GM12878 (cell line): ENCODE measurements around the gene AFAP1.

Experiments used
- BACH1 ChIP-seq: fragments of 450-650 bp; IDR thresholded peaks from 2 replicates; pipeline ENCODE4 v1.6.1; 2017; ENCODE audit warnings: mild to moderate bottlenecking, borderline replicate concordance
- EZH2 ChIP-seq: IDR thresholded peaks from 2 replicates; pipeline ENCODE4 v1.6.1; 2012; ENCODE audit warnings: low read depth, mild to moderate bottlenecking, control low read depth, inconsistent platforms, low read length, borderline replicate concordance; ENCODE audit not compliant: control insufficient read depth
- GABPA ChIP-seq: IDR thresholded peaks from 2 replicates; pipeline ENCODE4 v1.6.1; 2014; ENCODE audit warnings: antibody characterized with exemption, low read depth, mild to moderate bottlenecking, inconsistent platforms
- HDAC2 ChIP-seq: fragments of 200-600 bp; sonication (generic); IDR thresholded peaks from 2 replicates; pipeline ENCODE4 v1.6.1; 2017
- MEF2B ChIP-seq: fragments of 450-650 bp; IDR thresholded peaks from 2 replicates; pipeline ENCODE4 v1.6.1; 2018; ENCODE audit warnings: mild to moderate bottlenecking, moderate library complexity; ENCODE audit not compliant: partially characterized antibody, poor library complexity, severe bottlenecking
- POLR2A ChIP-seq: IDR thresholded peaks from 2 replicates; pipeline ENCODE4 v1.6.1; 2011; ENCODE audit warnings: low read depth, mild to moderate bottlenecking, low read length
- RAD21 ChIP-seq: IDR thresholded peaks from 2 replicates; pipeline ENCODE4 v1.6.1; 2011; ENCODE audit warnings: mild to moderate bottlenecking, low read depth, low read length, moderate library complexity; ENCODE audit not compliant: insufficient read depth
- SREBF2 ChIP-seq: IDR thresholded peaks from 2 replicates; pipeline ENCODE4 v1.6.1; 2012; ENCODE audit warnings: mild to moderate bottlenecking, low read length
- STAT3 ChIP-seq: IDR thresholded peaks from 2 replicates; pipeline ENCODE4 v1.6.1; 2011; ENCODE audit warnings: low read depth, low read length, improper control_type of control experiment
- TF ChIP-seq, protein P1 (sequence below), 3 experiments: IDR thresholded peaks in 2 of 3; conservative IDR thresholded peaks in 1 of 3; 2 replicates each; pipeline ENCODE4 v1.5.1; 2011; ENCODE audit warnings: low read depth in 3 of 3, low read length in 3 of 3, mild to moderate bottlenecking in 3 of 3, control low read depth in 2 of 3, moderate library complexity in 2 of 3, inconsistent platforms in 1 of 3, mixed read lengths in 1 of 3; ENCODE audit not compliant: control insufficient read depth in 2 of 3, insufficient read depth in 1 of 3; ENCODE audit errors: extremely low read depth in 1 of 3
- TF ChIP-seq, protein P2 (sequence below): IDR thresholded peaks from 2 replicates; pipeline ENCODE4 v1.6.1; 2012; ENCODE audit warnings: low read length, inconsistent platforms
- TF ChIP-seq, protein P3 (sequence below): IDR thresholded peaks from 2 replicates; pipeline ENCODE4 v1.6.1; 2011; ENCODE audit warnings: low read depth, low read length, improper control_type of control experiment, borderline replicate concordance

DNA sequence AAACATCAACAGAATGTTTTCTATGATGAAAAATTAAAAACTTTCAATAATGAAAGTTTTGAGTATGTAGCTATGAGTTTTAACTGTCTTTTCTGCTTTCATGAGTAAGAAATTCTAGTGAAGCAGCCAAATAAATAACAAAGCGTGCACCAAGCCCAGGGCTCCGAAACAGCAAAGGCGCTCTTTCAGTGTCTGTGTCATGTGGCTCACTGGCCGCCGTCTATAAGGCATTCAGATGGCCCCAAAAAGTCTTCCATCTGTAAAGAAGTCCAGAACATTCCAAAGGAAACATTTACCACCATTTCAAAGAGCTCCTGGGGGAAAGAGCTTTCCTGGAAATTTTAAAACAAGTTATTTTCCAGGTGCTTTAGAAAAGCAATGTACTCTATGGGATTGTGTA lies 139.9 kb downstream of the AFAP1 start:
- TF ChIP-seq EZH2 (no peak), RAD21 (no peak), SREBF2 (no peak), STAT3 (no peak), MEF2B (no peak), BACH1 (no peak), POLR2A (no peak), GABPA (no peak), HDAC2 (no peak)
- TF ChIP-seq, protein P1, sequence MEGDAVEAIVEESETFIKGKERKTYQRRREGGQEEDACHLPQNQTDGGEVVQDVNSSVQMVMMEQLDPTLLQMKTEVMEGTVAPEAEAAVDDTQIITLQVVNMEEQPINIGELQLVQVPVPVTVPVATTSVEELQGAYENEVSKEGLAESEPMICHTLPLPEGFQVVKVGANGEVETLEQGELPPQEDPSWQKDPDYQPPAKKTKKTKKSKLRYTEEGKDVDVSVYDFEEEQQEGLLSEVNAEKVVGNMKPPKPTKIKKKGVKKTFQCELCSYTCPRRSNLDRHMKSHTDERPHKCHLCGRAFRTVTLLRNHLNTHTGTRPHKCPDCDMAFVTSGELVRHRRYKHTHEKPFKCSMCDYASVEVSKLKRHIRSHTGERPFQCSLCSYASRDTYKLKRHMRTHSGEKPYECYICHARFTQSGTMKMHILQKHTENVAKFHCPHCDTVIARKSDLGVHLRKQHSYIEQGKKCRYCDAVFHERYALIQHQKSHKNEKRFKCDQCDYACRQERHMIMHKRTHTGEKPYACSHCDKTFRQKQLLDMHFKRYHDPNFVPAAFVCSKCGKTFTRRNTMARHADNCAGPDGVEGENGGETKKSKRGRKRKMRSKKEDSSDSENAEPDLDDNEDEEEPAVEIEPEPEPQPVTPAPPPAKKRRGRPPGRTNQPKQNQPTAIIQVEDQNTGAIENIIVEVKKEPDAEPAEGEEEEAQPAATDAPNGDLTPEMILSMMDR (IDR thresholded peaks at IDR 0.05 in 2 of 3, conservative IDR thresholded peaks at IDR 0.05 in 1 of 3; ENCODE audit: control insufficient read depth in 2 of 3, extremely low read depth in 1 of 3, insufficient read depth in 1 of 3, low read depth in 3 of 3, low read length in 3 of 3) = no peak
- TF ChIP-seq, protein P2, sequence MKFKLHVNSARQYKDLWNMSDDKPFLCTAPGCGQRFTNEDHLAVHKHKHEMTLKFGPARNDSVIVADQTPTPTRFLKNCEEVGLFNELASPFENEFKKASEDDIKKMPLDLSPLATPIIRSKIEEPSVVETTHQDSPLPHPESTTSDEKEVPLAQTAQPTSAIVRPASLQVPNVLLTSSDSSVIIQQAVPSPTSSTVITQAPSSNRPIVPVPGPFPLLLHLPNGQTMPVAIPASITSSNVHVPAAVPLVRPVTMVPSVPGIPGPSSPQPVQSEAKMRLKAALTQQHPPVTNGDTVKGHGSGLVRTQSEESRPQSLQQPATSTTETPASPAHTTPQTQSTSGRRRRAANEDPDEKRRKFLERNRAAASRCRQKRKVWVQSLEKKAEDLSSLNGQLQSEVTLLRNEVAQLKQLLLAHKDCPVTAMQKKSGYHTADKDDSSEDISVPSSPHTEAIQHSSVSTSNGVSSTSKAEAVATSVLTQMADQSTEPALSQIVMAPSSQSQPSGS = no peak
- TF ChIP-seq, protein P3, sequence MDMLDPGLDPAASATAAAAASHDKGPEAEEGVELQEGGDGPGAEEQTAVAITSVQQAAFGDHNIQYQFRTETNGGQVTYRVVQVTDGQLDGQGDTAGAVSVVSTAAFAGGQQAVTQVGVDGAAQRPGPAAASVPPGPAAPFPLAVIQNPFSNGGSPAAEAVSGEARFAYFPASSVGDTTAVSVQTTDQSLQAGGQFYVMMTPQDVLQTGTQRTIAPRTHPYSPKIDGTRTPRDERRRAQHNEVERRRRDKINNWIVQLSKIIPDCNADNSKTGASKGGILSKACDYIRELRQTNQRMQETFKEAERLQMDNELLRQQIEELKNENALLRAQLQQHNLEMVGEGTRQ = no peak
